Stimulated activated CD4-positive, alpha-beta T cell treated with anti-CD3 and anti-CD28 coated beads, Interleukin-12 subunit alpha, Interleukin-12 subunit beta, amount 100 ng/mL, for 24 hours (primary cell): ENCODE results near the gene APOF.
"Not testable (repeated sequence)": the region's sequence is repeated elsewhere in the genome, so short reads cannot be mapped to it uniquely, and the experiment has no call there.

Source experiments
- DNase-seq, 2 experiments: peaks; one replicate each; pipeline ENCODE4 v3.0.0-alpha.2; 2020; ENCODE audit warnings: low read depth in 2 of 2

Gene APOF

GRCh38 chr12:56373515-56373914 lies 10.9 kb upstream of the APOF start:
- no peak for DNase-seq

- DNase-seq = no peak
Observed at GRCh38 chr12:56366948-56367347, 4.3 kb upstream of the APOF start.

- no peak for DNase-seq
Observed at GRCh38 chr12:56361487-56362129, 1.0 kb downstream of the APOF start.

GRCh38 chr12:56359851-56360767 lies 2.5 kb downstream of the APOF start, which contains the start of gene STAT2:
STAT2 (minus strand) TSS chr12:56360107; CDS start chr12:56356571, 3,536 bp downstream.
- peak; percentile 97 to 98 for DNase-seq

- DNase-seq = no peak
Observed at GRCh38 chr12:56358836-56359532, 3.7 kb downstream of the APOF start.

- no peak for DNase-seq
Observed at GRCh38 chr12:56351325-56351724, 11.3 kb downstream of the APOF start.

GRCh38 chr12:56350662-56351061 lies 12.0 kb downstream of the APOF start:
- no peak for DNase-seq

- no peak for DNase-seq
Observed at GRCh38 chr12:56348776-56349175, 13.9 kb downstream of the APOF start.

GRCh38 chr12:56347255-56347654 lies 15.4 kb downstream of the APOF start:
- not testable (repeated sequence) for DNase-seq

- DNase-seq = no peak
Observed at GRCh38 chr12:56346675-56347074, 16.0 kb downstream of the APOF start.

GRCh38 chr12:56342290-56342689 lies 20.4 kb downstream of the APOF start:
- not testable (repeated sequence) for DNase-seq

GRCh38 chr12:56341616-56342015 lies 21.0 kb downstream of the APOF start:
- no peak for DNase-seq

- DNase-seq = no peak
Observed at GRCh38 chr12:56339158-56339422, 23.6 kb downstream of the APOF start.

GRCh38 chr12:56338308-56339157 lies 24.1 kb downstream of the APOF start, which contains the start of gene IL23A:
IL23A (plus strand) TSS chr12:56338884; CDS start chr12:56339045, 161 bp downstream.
- peak; percentile 75 to 79 for DNase-seq

GRCh38 chr12:56337753-56338251 lies 24.9 kb downstream of the APOF start:
- no peak for DNase-seq

- DNase-seq = no peak
Observed at GRCh38 chr12:56336361-56337167, 26.1 kb downstream of the APOF start.

GRCh38 chr12:56335527-56335926 lies 27.1 kb downstream of the APOF start:
- not testable (repeated sequence) for DNase-seq

GRCh38 chr12:56334490-56334793 lies 28.2 kb downstream of the APOF start:
- DNase-seq = no peak

GRCh38 chr12:56333679-56334489 lies 28.8 kb downstream of the APOF start, which contains the start of gene PAN2:
PAN2 (minus strand) TSS chr12:56334000; CDS start chr12:56333094, 906 bp downstream.
- peak; percentile 84 to 89 for DNase-seq
